IgD-negative memory B cell (primary cell): ENCODE data around the gene FAM240B. TPM values are rescaled to one million over a fixed set of nuclear protein-coding genes. Genes with fewer than 3 reads are reported as not detected.

Experiments used
- H3K27ac Mint-ChIP-seq, 3 donors: one replicate each; pipeline ENCODE4 v1.8.0; 2020 to 2022; ENCODE audit warnings: mild to moderate bottlenecking in 3 of 3, mixed read lengths in 3 of 3, moderate library complexity in 1 of 3
- H3K27me3 Mint-ChIP-seq: one replicate; pipeline ENCODE4 v1.8.0; 2021; ENCODE audit warnings: mixed read lengths
- H3K36me3 Mint-ChIP-seq: one replicate; pipeline ENCODE4 v1.8.0; 2020; ENCODE audit warnings: mild to moderate bottlenecking, mixed read lengths
- H3K4me1 Mint-ChIP-seq, 3 donors: one replicate each; pipeline ENCODE4 v1.8.0; 2020 to 2022; ENCODE audit warnings: mixed read lengths in 3 of 3, mild to moderate bottlenecking in 1 of 3
- H3K4me3 Mint-ChIP-seq, 4 donors: one replicate each; pipeline ENCODE4 v1.8.0; 2020 to 2022; ENCODE audit warnings: mild to moderate bottlenecking in 4 of 4, mixed read lengths in 4 of 4, moderate library complexity in 3 of 4
- H3K9me3 Mint-ChIP-seq, 3 donors: one replicate each; pipeline ENCODE4 v1.8.0; 2020 to 2021; ENCODE audit warnings: mixed read lengths in 3 of 3, mild to moderate bottlenecking in 1 of 3
- polyA plus RNA-seq: library from polyadenylated mRNA; unstranded; fragments of 300-500 nt; fragmentation: Illumina TruSeq; gene quantifications from one replicate; pipeline ENCODE4 v1.2.3, GENCODE V29; 2021

Gene FAM240B
- polyA plus RNA-seq, 1 donor from 2014 or later: not detected

GRCh38 chr9:38668791-38669466 lies 51.0 kb downstream of the FAM240B start:
- no peak overlapping the region for H3K4me3 Mint-ChIP-seq
- H3K9me3 Mint-ChIP-seq: peaks cover 0 to 2% (median 0%) of the 10 kb centered on the region in 3 donors
- peaks cover 1 to 4% (median 3%) of the 10 kb centered on the region in 3 donors for H3K4me1 Mint-ChIP-seq
- H3K36me3 Mint-ChIP-seq: no peaks in the 10 kb centered on the region
- peaks cover 10% of the 10 kb centered on the region for H3K27me3 Mint-ChIP-seq
- no peak overlapping the region for H3K27ac Mint-ChIP-seq

DNA sequence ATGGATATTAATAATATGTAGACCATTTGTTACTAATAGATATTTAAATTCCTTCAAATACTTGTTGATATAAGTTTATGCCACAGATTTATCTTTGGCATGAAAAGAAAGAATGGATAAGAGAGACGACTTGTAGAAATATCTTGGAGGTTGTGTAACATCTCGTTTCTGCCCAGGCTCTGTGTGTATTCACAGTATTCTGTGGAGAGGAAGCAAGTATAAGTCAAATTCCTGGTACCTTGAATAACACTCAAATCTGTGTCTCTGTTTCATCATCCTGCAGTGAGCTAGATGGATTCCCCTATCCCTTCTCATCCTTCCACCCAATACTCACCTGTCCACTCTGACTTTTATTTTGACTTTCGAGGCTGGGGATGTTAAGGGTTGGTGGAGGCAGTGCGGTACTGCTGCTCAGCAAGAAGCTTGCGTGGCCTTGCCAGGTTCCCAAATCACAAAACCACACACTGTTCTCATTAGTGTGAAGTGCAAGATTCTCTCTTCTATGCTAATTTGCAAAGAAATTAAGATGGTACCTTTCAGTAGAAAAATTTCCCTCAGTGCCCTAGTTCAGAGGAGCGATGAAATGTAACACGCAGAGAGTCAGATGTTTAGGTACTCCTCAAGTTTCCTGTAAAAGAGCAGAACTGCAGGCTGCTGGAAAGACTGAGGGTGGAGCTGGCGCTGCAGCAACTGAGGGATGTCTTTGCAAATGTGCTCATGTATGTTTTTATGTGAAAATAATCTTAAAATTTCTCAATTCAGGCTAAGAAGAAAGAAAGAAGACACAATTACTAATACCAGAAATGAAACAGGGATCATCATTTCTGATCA lies 57.0 kb downstream of the FAM240B start:
- no peaks in the 10 kb centered on the region for H3K4me1 Mint-ChIP-seq
- no peak overlapping the region for H3K4me3 Mint-ChIP-seq
- no peaks in the 10 kb centered on the region for H3K36me3 Mint-ChIP-seq
- H3K27ac Mint-ChIP-seq: no peak overlapping the region
- H3K27me3 Mint-ChIP-seq: peaks cover 3% of the 10 kb centered on the region
- no peaks in the 10 kb centered on the region for H3K9me3 Mint-ChIP-seq

DNA sequence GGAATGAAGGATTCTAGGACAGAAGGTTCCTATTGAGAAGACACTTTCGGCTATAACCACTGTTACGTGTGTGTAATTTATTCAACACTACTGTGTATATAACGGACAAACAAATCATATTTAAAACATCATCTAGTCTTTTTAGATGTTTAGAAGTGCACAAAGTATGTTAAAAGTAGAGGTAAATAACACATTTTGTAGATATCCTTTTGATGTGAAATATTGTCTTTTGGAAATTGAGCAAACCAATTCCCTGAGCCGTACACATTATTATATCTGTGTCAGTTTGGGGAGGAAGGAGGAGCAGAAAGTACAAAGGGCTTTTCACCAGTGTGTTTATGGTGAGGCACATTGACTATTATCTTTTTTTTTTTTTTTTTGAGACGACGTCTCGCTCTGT lies 60.4 kb downstream of the FAM240B start:
- H3K27me3 Mint-ChIP-seq: peaks cover 6% of the 10 kb centered on the region
- no peaks in the 10 kb centered on the region for H3K36me3 Mint-ChIP-seq
- H3K9me3 Mint-ChIP-seq: no peaks in the 10 kb centered on the region
- peak overlapping the region in 1 of 3 donors; percentile 18 for H3K27ac Mint-ChIP-seq
- H3K4me1 Mint-ChIP-seq: no peaks in the 10 kb centered on the region
- no peak overlapping the region for H3K4me3 Mint-ChIP-seq

DNA sequence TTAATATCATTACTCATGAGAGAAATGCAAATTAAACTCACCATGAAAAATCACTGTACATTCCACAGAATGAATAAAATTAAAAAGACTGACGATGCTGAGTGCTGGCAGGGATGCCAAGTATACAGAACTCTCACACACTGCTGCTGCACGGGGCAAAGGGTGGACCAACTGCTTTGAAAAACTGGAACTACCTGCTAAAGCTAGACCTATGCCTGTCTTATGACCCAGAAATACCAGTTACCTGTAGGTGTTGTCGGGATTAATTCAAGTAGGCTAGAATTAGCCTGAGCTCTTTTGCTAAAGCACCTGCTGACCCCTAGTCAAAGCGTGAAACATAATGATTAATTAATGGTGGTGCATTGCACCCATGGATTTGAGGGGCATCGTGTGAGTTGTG lies 63.0 kb downstream of the FAM240B start:
- Mint-ChIP-seq H3K4me3 (no peak overlapping the region), H3K27me3 (peaks cover 8% of the 10 kb centered on the region), H3K4me1 (no peaks in the 10 kb centered on the region), H3K9me3 (no peaks in the 10 kb centered on the region), H3K27ac (no peak overlapping the region), H3K36me3 (no peaks in the 10 kb centered on the region)

DNA sequence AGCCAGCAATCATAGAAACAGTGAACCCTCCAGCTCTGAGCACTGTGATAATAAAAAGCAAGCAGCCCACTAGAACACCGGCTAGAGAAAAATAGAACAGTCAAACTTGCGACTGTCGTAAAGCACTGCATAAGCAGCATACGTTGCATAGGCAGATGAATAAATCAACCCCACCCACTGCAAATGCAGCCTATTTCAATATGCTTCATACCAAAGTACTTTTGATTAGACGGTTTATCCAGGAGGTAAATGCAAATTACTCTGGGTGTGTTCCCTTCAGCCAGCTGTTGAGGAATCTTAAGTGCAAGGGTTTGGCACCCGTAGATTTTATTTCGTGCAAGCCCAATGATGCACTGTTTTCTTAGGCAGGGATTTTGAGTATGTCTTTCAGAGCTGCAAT lies 67.4 kb downstream of the FAM240B start:
- H3K27me3 Mint-ChIP-seq: peaks cover 8% of the 10 kb centered on the region
- no peak overlapping the region for H3K4me3 Mint-ChIP-seq
- no peaks in the 10 kb centered on the region for H3K9me3 Mint-ChIP-seq
- H3K36me3 Mint-ChIP-seq: no peaks in the 10 kb centered on the region
- no peak overlapping the region for H3K27ac Mint-ChIP-seq
- no peaks in the 10 kb centered on the region for H3K4me1 Mint-ChIP-seq

DNA sequence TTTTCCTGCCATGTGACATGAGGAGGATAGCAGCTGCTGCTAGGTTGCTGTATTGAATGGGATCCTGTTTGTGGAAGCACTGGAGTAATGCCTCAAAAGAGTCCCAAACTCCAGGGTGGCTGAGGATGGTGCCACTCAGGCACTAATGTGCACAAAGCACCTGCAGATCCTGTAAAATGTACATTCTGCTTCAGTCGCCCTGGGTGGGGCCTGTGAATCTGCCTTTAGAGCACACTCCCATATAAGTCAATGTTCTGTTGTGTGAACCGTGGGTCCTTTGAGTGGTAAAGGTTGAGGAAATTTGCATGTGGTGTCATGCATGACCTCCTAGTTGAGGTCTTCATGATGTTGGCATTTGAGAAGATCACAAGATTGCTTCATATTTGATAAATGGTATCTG lies 67.9 kb downstream of the FAM240B start:
- Mint-ChIP-seq H3K4me3 (no peak overlapping the region), H3K9me3 (no peaks in the 10 kb centered on the region), H3K27ac (no peak overlapping the region), H3K4me1 (no peaks in the 10 kb centered on the region), H3K27me3 (peaks cover 8% of the 10 kb centered on the region), H3K36me3 (no peaks in the 10 kb centered on the region)

DNA sequence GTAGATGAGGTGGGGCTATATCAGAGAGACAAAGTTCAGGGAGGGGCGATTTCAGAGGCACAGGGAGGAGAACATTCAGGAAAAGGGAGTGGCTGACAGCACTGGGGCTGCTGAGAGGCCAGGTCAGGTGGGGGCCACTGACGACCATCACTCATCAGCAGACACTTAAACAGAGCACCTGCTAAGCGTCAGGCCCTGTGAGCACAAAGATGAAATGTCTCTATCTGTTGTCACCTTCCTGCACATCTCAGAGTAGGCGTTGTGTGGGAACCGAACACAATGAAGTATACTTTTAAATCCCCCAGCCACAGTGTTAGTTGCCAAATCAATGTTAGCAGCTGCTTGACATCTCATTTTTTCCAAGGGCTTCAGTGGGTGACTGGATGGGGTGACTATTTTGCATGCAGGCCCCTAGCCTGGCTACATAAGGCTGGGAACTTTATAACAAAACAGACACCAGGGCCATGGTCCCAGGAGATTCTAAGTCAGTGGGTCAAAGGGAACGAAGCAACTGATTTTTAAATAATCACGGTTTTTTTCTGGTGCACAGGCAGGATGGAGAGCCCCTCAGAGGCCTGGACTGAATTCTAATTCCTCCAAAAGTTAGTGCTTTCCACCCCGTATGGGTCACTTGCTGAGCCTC lies 68.4 kb downstream of the FAM240B start:
- Mint-ChIP-seq H3K36me3 (no peaks in the 10 kb centered on the region), H3K4me1 (no peaks in the 10 kb centered on the region), H3K4me3 (no peak overlapping the region), H3K27ac (peak overlapping the region in 1 of 3 donors; percentile 63), H3K9me3 (no peaks in the 10 kb centered on the region), H3K27me3 (peaks cover 8% of the 10 kb centered on the region)

- H3K4me1 Mint-ChIP-seq: no peaks in the 10 kb centered on the region
- H3K9me3 Mint-ChIP-seq: no peaks in the 10 kb centered on the region
- no peaks in the 10 kb centered on the region for H3K36me3 Mint-ChIP-seq
- H3K4me3 Mint-ChIP-seq: no peak overlapping the region
- peaks cover 4% of the 10 kb centered on the region for H3K27me3 Mint-ChIP-seq
- H3K27ac Mint-ChIP-seq: no peak overlapping the region
These were observed 69.4 kb downstream of the FAM240B start for GRCh38 chr9:38650564-38650963.

GRCh38 chr9:38649731-38650363 lies 70.1 kb downstream of the FAM240B start:
- Mint-ChIP-seq H3K27ac (no peak overlapping the region), H3K27me3 (peaks cover 6% of the 10 kb centered on the region), H3K4me3 (no peak overlapping the region), H3K9me3 (no peaks in the 10 kb centered on the region), H3K4me1 (no peaks in the 10 kb centered on the region), H3K36me3 (no peaks in the 10 kb centered on the region)

- H3K36me3 Mint-ChIP-seq: no peaks in the 10 kb centered on the region
- no peaks in the 10 kb centered on the region for H3K9me3 Mint-ChIP-seq
- peaks cover 10% of the 10 kb centered on the region for H3K27me3 Mint-ChIP-seq
- H3K4me3 Mint-ChIP-seq: no peak overlapping the region
- no peak overlapping the region for H3K27ac Mint-ChIP-seq
- H3K4me1 Mint-ChIP-seq: no peaks in the 10 kb centered on the region
These were observed 75.3 kb downstream of the FAM240B start for GRCh38 chr9:38644601-38645000.

Other genes with a start within 250 kb of the FAM240B start
- gene ANKRD18A, start 99.5 kb downstream of the FAM240B start, polyA plus RNA-seq: not detected